GM21619 (cell line): ENCODE results near the gene PCYOX1L.
"Not testable (repeated sequence)": the region's sequence is repeated elsewhere in the genome, so short reads cannot be mapped to it uniquely, and the experiment has no call there.

ENCODE experiments used
- ATAC-seq: cut with Tn5 transposase; IDR thresholded peaks from one replicate; pipeline ENCODE4 v1.9.1; 2021; ENCODE audit not compliant: unreplicated experiment

Gene PCYOX1L

DNA sequence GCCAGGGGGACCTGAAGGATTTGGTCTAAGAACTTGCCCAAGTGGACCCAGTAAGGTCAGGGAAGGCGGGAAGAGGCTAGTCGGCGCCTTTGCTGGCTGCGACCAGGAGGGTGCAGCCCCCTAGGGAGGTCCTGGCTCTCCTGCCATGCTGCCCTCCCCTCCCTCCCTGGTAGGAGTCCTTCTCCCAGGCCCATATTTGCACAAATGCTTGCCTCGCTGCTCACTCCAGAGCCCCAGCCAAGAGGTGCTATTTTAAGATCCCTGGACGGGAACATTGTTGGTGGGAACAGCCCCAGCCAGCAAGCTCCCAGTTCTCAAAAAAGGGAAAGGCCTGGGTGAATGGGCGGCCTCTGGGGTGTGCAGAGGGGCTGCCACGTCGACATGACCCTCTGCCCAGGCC is 25.6 kb downstream of the PCYOX1L start:
- no peak for ATAC-seq

DNA sequence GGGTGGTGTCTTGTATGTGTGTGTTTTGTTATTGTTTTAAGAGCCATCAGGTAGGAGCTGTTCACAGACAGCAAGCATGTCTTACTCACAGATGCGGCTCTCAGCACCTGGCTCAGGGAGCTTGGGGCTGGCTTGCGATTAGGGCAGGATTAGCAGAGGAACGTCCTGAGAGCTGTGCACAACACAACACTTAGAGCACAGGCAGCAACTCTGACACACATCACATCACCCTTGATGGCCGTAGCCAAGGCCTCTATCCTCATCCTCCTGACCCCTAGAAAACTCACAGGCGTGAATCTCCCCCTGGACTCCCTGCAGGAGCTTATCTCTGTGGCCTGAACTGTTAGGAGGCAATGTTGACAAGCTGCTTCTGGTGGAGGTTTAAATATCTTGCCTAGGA is 28.3 kb downstream of the PCYOX1L start:
- no peak for ATAC-seq

DNA sequence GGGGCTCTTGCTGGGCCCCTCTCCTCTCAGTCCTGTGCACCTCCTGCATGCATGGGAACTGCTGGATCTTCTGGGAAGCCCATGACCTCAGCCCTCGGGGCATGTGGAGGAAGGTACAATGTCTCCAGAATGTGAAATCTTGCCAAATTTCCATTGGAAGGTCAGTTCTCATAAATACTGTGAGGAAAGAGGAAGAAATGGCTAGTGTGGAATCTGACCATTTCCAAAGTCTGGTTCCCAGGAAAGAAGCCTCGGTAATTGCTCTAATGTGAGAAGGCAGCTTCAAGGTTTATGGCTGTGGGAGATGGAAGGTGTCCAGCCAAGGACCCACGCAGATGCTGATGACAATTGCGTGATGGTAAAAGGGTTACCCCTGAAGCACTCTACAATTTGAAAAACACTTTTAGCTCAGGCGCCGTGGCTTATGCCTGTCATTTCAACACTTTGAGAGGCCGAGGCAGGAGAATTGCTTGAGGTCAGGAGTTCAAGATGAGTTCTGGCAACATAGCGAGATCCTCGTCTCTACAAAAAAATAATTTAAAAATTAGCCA is 29.3 kb downstream of the PCYOX1L start:
- no peak for ATAC-seq

DNA sequence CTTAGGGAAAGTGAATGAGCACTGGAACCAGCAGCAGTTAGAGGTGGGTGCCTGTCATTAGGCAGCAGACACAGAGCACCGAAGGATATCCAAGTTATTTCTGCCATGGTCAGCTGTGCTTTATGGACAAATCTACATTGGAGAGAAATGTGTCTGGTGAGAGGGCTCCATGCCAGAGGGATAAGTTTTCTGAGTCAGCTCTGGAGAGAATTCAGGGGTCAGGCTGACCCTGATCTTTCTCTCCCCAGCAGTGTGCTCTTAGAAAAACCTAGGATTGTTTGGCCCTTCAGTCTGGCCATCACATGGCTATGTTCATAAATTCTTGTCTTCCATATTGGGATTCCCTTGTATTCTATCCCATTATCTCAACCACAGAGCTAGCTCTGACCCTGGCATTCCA is 30.1 kb downstream of the PCYOX1L start:
- ATAC-seq: no peak

DNA sequence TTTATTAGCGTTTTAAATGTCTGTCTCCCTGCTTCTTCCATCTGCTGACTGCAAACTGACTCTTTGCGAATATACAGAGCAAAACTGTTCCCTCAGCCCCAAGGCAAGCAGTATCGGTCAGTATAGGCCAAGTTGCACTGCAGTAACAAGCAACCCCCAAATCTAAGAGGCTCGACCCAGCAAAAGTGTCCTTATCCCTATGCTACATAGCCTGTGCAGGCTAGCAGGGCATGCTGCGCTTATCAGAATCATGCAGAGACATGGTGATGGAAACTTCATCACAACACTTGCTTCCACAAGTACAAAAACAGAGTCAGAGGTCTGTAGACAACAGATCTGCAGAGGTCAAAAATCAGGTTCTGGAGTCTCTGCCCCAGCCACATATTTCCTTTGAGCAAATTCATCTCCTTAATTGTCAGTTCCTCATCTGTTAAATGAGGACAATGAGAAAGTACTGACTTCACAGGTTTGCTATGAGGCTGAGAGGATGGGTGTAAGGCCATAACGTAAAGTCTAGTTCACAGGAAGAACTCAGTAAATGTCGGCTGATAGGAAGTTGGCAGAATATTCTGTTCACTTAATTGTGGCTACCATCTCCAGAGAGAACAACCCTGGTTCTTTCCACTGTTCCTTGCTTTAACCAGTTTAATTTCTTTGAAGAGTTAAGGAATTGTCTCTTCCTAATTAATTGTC is 30.8 kb downstream of the PCYOX1L start:
- no peak for ATAC-seq

DNA sequence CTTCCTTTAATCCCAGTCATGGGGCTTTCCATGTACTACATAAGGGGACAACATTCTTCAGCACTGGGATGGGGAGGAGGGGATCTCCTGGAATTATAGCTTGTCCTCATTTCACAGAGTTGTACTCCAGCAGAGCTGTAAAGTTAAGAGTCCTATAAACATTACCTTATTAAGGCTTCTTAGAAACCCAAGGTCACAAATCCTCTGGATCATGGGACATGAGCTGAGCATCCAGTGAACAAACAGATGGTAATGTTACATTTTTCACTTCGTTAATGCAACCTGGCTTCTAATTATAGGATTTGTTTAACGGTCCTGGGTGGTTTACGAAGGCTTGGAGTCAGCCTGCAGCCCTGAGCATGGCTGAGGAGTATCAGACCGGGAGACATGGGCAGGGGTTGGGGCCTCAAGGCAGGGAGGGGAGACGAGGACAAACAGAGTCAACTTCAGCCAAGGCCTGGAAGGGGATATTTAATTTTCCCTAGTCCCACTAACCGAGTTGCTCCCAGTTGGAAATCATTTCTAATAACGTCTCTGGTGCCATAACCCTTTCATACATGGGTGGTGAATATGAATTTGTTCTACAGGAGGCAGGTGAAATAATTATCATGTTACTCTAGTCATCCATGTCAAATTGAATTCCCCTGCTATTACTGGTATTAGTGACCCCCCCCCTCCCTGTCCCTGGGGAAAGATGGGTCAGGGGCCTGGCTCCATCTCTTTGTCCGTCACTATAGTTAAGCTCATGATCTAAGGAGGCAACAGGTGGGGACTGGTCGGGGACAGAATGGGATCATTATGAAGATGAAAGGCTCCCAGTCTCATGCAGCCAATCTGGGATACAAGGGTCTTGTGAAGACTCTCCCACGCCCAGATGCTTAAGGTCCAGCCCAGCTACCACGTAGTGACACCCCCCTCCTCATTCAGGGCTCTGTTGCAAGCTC is 32.0 kb downstream of the PCYOX1L start:
- ATAC-seq: no peak

DNA sequence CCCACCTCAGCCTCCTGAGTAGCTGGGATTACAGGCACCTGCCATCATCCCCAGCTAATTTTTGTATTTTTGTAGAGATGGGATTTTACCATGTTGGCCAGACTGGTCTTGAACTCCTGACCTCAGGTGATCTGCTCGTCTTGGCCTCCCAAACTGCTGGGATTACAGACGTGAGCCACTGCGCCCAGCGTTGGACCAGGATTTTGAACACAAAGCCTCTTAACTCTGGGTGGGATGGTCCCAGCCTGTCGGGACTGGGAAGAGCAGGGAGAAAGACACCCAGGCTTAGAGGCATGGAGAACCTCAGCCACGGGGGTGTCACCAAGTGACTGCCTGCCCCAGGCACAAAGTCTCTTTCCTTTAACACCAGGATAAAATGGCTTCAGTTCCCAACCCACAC is 33.2 kb downstream of the PCYOX1L start:
- not testable (repeated sequence) for ATAC-seq

DNA sequence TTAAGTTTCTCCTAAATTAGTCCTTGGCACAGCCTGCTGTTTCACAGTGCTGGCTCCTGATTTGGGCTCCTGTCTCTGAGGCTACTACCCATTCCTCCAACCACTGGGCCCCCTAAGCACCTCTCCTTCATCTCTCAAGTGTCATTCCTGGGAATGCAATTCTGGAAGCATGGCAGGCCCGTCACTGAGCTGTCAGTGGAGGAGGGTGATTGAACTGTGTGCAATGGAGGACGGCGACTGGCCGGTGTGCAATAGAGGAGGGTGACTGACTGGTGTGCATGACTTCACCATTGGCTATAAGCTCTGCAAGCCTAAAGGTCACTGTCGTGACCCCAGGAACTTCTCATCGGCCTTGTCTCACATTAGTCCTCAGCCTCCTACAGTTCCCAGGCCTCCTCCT is 33.7 kb downstream of the PCYOX1L start:
- no peak for ATAC-seq

DNA sequence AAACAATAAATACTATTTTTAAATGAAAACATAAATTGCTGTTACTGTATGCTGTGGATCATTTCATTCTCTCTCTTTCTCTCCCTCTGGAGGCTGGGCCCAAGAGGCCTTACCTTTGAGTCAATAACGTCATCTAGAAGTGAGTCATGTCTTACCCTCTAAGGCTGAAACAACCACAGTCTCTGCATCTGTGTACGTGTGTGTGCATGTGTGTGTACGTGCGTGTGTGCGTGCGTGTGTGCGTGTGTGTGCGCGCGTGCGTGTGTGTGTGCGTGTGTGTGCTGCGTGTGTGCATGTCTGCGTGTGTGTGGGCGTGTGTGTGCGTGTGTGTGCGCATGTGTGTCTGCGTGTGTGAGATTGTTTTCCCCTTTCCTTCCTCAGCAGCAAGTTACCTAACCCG is 34.9 kb downstream of the PCYOX1L start:
- no peak for ATAC-seq

DNA sequence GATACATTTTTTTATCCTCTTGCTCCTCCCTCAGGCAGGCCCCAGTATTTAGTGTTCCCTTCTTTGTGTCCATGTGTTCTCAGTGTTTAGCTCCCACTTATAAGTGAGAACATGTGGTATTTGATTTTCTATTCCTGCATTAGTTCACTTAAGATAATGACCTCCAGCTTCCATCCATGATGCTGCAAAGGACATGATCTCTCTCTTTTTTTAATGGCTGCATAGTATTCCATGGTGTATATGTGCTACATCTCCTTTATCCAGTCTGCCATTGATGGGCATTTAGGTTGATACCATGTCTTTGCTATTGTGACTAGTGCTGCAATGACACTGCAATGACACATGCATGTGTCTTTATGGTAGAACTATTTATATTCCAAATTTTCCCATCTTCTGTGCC is 37.1 kb downstream of the PCYOX1L start:
- not testable (repeated sequence) for ATAC-seq

DNA sequence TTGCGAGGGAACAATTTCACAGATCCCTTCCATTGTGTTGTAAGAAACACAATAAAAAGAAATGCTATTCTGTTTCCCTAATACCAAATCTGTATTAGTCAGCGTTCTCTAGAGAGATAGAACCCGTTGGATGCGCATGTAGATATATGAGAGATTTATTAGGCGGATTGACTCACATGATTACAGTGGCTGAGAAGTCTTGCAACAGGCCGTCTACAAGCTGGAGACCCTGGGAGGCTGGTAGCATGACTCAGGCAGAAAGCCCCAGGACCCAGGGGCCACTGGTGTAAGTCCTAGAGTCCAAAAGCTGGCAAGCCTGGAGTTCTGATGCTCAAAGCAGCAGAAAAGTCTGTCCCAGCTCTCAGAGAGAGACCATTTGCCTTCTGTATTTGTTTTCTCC is 39.7 kb downstream of the PCYOX1L start:
- ATAC-seq: no peak

DNA sequence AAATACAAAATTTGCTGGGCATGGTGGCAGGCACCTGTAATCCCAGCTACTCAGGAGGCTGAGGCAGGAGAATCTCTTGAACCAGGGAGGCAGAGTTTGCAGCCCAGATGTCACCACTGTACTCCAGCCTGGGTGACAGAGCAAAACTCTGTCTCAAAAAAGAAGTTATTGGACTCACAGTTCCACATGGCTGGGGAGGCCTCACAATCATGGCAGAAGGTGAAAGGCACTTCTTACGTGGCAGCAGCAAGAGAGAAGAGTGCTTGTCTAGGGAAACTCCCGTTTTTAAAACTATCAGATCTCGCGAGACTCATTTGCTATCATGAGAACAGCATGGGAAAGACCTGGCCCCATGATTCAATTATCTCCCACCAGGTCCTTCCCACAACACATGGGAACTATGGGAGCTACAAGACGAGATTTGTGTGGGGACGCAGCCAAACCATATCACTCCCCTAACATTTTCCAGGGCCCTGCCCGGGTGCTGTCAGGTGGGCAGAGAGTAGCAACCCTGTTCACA is 41.0 kb downstream of the PCYOX1L start:
- ATAC-seq: not testable (repeated sequence)

DNA sequence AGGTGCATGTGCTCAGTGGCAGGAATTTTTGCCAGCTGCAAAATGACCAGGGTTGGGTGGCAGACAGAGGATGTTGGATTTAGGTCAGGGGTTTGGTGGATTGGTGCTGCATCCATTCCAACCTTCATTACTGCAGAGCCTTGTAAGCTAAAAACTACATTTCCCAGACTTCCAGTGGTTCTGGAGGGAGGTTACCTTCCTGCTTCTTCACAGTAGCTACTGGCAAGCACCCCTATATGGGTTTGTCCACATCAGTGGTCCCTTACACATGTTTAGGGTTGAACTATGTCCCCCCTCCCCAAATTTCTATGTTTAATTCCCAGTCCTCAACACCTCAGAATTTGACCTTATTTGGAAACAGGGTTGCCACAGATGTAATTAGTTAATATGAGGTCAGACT is 41.9 kb downstream of the PCYOX1L start:
- ATAC-seq: no peak

DNA sequence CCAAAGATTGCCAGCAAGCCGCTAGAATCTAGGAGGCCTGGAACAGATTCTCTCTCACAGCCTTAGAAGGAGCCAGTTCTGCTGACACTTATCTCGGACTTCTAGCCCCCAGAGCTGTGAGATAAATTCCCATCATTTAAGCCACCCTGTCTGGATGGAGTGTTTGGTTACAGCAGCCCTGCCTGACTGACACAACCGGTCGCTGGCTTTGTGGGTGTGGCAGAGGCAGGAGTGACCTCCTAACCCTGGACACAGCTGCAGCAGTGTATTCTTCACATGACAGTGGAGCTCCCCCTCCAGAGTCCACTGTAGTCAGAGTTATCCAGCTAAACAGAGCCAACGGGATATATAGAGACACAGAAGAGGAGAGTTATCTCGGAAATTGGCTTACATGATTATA is 42.5 kb downstream of the PCYOX1L start:
- ATAC-seq: no peak

DNA sequence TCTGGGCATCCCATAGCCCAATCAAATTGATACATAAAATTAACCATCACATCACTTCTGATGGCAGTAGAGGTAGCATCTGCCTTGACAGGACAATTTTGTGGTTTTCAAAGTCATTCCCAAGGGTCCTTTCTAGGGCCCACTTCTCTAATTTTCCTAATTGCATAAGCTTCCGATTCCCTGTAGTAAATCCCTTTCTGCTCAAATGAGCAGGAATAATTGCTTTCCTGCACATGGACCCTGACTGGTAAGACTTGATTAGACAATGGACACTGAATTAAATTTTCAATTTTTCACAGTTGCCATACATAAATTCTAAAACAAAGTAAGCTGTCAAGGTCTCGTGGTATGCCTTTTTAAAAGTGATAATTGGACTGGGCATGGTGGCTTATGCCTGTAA is 43.2 kb downstream of the PCYOX1L start:
- no peak for ATAC-seq

DNA sequence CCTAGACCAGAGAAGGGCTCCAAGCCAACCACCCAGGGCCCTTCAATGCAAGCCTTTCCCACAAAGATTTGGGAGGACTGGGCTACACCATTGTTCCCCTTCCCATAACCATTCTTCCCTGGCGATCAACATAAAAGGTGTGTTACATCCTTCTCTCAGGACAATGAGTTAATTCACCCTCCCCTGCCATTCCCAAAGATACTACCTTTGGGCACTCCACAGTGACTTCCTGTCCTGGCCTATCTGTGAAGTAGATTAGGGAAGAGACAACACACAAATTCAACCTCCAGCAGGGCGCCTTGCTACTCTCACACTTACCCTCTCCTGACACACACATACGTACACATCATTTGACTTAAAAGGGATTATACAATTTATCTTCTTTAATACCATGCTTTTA is 44.4 kb downstream of the PCYOX1L start:
- ATAC-seq: no peak

DNA sequence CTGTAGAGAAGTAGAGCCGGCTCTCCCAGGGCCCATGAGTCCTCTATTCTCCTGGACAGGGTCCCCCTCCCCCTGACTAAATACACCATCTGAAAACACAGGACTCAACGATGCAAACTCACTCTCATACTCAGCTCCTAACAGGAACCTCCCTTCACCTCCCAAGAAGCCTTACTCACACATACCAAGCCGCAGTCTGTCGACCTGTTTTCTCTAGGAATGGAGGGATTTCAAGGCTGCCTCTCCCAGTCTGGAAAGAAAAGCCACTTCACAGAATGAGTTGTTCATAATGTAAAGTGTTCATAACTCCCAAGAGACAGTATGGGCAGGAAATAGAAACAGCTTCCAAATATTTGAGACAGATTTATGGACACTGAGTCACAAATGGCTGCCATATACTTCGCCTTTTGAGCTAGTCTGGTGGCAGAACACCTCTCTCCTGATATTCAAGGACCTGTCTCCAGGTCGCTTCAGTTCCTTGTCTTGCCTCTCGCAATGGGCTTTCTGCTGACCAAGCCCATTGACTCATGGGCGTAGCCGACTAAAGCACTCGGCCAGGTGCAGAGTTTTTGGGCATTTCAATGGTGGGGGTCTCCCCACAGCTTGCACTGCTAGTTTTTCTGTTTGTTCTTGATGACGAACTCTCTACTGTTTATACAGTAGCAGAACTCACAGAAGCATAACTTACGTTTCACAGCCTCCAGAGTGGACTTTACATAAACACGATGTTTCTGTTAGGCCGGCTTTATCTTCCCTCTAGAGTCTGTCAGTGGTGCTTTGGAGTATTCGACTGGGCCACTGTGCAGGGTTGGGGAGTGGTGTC is 46.3 kb downstream of the PCYOX1L start:
- no peak for ATAC-seq

DNA sequence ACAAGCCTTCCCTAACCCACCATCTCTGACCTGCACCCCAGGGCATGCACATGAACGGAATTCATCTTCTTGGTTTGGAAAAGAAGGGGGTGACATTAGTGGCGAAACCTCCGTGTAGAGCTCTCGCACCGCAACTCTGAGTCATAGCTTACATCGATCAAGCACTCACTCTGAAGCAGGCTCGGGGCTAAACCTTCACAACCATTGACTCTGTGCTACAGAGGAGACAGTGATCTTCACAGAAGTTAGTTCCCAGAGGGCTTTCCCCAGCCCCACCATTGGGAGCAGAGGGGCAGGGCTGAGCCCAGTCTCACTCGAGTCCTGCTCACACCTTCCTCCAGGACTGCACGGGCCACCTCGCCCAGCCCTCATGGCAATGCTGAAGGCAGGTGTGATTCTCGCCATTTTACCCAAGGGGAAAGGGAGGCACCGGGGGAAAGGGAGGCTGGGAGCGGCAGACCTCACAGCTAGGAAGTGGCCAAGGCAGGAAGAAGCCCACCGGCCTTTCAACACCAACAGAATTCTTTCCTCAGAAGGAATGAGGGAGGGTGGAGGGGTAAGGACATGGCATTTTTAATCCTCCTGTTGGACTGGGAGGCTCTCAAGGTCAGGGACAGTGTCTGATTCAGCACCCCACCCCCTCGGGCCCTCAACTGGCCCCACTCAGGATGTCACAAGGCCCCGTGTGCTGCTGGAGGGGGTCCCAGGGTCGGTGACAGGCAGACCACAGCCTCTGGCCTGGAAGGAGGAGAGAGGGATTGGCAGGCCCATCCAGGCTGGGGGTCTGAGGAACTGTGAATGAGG is 47.1 kb downstream of the PCYOX1L start:
- ATAC-seq: no peak

DNA sequence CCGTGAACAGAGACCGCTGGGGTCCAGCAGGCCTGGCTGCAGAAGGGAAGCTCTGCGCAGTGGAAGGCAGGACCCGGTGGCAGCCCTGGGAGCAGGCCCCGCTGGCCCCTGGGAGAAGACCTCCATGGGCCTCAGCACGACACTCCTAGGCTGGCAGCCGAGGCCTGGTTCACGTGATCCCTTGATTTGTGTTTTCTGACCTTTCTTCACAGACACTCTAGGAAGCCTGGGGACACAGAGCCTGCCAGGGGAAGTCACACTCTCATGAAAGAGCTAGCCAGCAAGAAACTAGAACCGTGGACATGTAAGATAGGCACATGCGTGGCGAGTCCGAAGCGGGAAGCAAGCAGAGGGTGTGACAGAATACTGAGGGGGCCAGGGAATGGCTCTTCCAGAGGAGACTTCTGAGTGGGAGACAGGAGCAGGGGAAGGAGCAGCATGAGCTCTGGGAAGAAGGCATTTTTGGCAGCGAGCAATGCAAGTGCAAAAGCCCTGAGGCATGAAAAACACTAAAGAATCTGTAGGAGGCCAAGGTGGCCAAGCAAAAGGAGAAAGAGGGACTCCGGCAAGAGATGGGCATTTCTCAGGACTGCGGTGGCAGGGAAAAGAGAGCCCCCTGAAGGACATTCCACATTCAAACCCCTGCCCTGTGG is 47.8 kb downstream of the PCYOX1L start:
- ATAC-seq: no peak
